AG04450 (cell line): ENCODE results near the gene RNF14. TPM values are rescaled to one million over a fixed set of nuclear protein-coding genes. Genes with fewer than 3 reads are reported as not detected.

Source experiments
- CTCF ChIA-PET: fragments of 300-600, 350-600 bp; formaldehyde crosslinking; extraction: SDS; loops from one replicate; lab custom pipeline; 2022; ENCODE audit warnings: antibody characterized with exemption, inconsistent platforms; lab: Charles Lee
- POLR2A ChIA-PET: fragments of 350-600 bp; formaldehyde crosslinking; extraction: SDS; loops from one replicate; lab custom pipeline; 2021; ENCODE audit warnings: antibody characterized with exemption, inconsistent platforms; lab: Yijun Ruan, JAX
- DNase-seq: peaks from one replicate; pipeline ENCODE4 v3.0.0-alpha.2; 2011; ENCODE audit warnings: low read depth, low spot score
- H3K27ac ChIP-seq: one replicate; pipeline ENCODE4 v1.5.1; 2012; ENCODE audit warnings: low read depth, low read length, control low read depth
- H3K27me3 ChIP-seq: one replicate; pipeline ENCODE4 v1.6.0; 2012; ENCODE audit warnings: low read length; ENCODE audit not compliant: control insufficient read depth, insufficient read depth
- H3K4me3 ChIP-seq: 2 replicates; pipeline ENCODE4 v1.5.1; 2011; ENCODE audit warnings: mild to moderate bottlenecking, low read depth, low read length, control low read depth
- H3K9me3 ChIP-seq: 2 replicates; pipeline ENCODE4 v1.5.1; 2012; ENCODE audit warnings: low read length; ENCODE audit not compliant: control insufficient read depth, insufficient read depth
- CTCF ChIP-seq: IDR thresholded peaks from 2 replicates; pipeline ENCODE4 v1.5.1; 2011; ENCODE audit warnings: low read depth, low read length, control low read depth, inconsistent platforms
- polyA plus RNA-seq: library from polyadenylated mRNA; depleted of rRNA; stranded (reverse); fragments of >200 nt; gene quantifications from 2 replicates; pipeline ENCODE4 v1.2.3, GENCODE V29; 2011

Gene RNF14
- polyA plus RNA-seq, 1 experiment, result 38.1 TPM

- ChIA-PET CTCF (interaction anchor here (0.6 to 2.1 kb wide), 7 partner anchors 9 to 211 kb away, joined by 3 to 9 read pairs (median 4); no protein-coding TSS in a partner anchor), POLR2A (no interaction called here)
- Histone ChIP-seq H3K4me3 (no peak overlapping the region), H3K27me3 (no peaks in the 10 kb centered on the region), H3K27ac (no peak overlapping the region), H3K9me3 (no peaks in the 10 kb centered on the region)
- no peak for DNase-seq
- TF ChIP-seq CTCF, result no peak
Observed at GRCh38 chr5:142000173-142000572, 31.3 kb downstream of the RNF14 start.

- ChIA-PET CTCF (interaction anchor here (0.6 to 2.1 kb wide), 11 partner anchors 9 to 592 kb away, joined by 3 to 9 read pairs (median 4); no protein-coding TSS in a partner anchor), POLR2A (no interaction called here)
- H3K4me3 ChIP-seq, result no peak overlapping the region
- H3K27ac ChIP-seq, result no peak overlapping the region
- DNase-seq, result no peak
- TF ChIP-seq CTCF, result peak; percentile 38
- no peaks in the 10 kb centered on the region for H3K9me3 ChIP-seq
- no peaks in the 10 kb centered on the region for H3K27me3 ChIP-seq
Observed at GRCh38 chr5:142000704-142001484, 32.0 kb downstream of the RNF14 start.

GRCh38 chr5:142003266-142003800 lies 34.4 kb downstream of the RNF14 start:
- Histone ChIP-seq H3K27ac (no peak overlapping the region), H3K4me3 (no peak overlapping the region), H3K27me3 (no peaks in the 10 kb centered on the region), H3K9me3 (no peaks in the 10 kb centered on the region)
- DNase-seq, result no peak
- CTCF ChIA-PET, result no interaction called here
- no peak for TF ChIP-seq CTCF
- POLR2A ChIA-PET, result no interaction called here

GRCh38 chr5:142006363-142007236 lies 37.7 kb downstream of the RNF14 start:
- Histone ChIP-seq H3K27me3 (no peaks in the 10 kb centered on the region), H3K27ac (no peak overlapping the region), H3K4me3 (no peak overlapping the region), H3K9me3 (no peaks in the 10 kb centered on the region)
- TF ChIP-seq CTCF, result no peak
- ChIA-PET CTCF (interaction anchor here (7.4 kb wide), 1 partner anchor 138 kb away, joined by 84 read pairs; no protein-coding TSS in a partner anchor), POLR2A (interaction anchor here (0.7 kb wide), 1 partner anchor 16 kb away, joined by 3 read pairs; no protein-coding TSS in a partner anchor)
- DNase-seq, result no peak
